B cell (primary cell): ENCODE measurements around the gene SLCO2B1. TPM values are rescaled to one million over a fixed set of nuclear protein-coding genes. Genes with fewer than 3 reads are reported as not detected.

Source experiments
- ATAC-seq: fragments of 200-7000 bp; cut with Tn5 transposase; one replicate; pipeline ENCODE4 v1.10.0; 2021; ENCODE audit warnings: low read depth, mild to moderate bottlenecking, moderate number of reproducible peaks, moderate library complexity
- CTCF ChIA-PET: fragments of 350-600 bp; sonication (Branson Sonifier 250); formaldehyde crosslinking; loops from one replicate; lab custom pipeline; 2021; ENCODE audit warnings: antibody characterized with exemption, inconsistent platforms; lab: Charles Lee
- POLR2A ChIA-PET: fragments of 350-600 bp; sonication (Branson Sonifier 250); formaldehyde crosslinking; loops from one replicate; lab custom pipeline; 2021; ENCODE audit warnings: antibody characterized with exemption; lab: Charles Lee
- DNase-seq: peaks from one replicate; pipeline ENCODE4 v3.0.0; 2013
- H2AFZ ChIP-seq: 2 replicates; pipeline ENCODE4 v1.6.1; 2012; ENCODE audit warnings: mild to moderate bottlenecking, low read depth, low read length; ENCODE audit not compliant: insufficient read depth, poor library complexity, severe bottlenecking
- H3K27ac ChIP-seq, 2 donors: 1 replicate in 1 of 2; 2 replicates in 1 of 2; pipeline ENCODE4 v1.5.1; 2012 to 2013; ENCODE audit warnings: low read length in 2 of 2, mild to moderate bottlenecking in 2 of 2, moderate library complexity in 1 of 2
- H3K27me3 ChIP-seq, 4 experiments: fragments of 200-600 bp in 1 of 4; sonication (generic) in 1 of 4; replicated peaks in 1 of 4; 1 replicate in 2 of 4; 2 replicates in 2 of 4; pipeline versions ENCODE4 v1.6.1 to v1.7.0; 2013 to 2016; ENCODE audit warnings: low read length in 3 of 4, mild to moderate bottlenecking in 2 of 4, mixed read lengths in 1 of 4, moderate library complexity in 1 of 4; ENCODE audit not compliant: insufficient read depth in 4 of 4, control insufficient read depth in 3 of 4; ENCODE audit errors: control extremely low read depth in 1 of 4
- H3K36me3 ChIP-seq, 2 experiments: replicated peaks in 1 of 2; 1 replicate in 1 of 2; 2 replicates in 1 of 2; pipeline versions ENCODE4 v1.6.1 to v1.7.1; 2013; ENCODE audit warnings: low read length in 1 of 2; ENCODE audit not compliant: insufficient read depth in 2 of 2, control insufficient read depth in 1 of 2; ENCODE audit errors: control extremely low read depth in 1 of 2, extremely low read depth in 1 of 2
- H3K4me1 ChIP-seq, 2 donors: fragments of 200-600 bp in 1 of 2; sonication (generic) in 1 of 2; 1 replicate in 1 of 2; 2 replicates in 1 of 2; pipeline versions ENCODE4 v1.5.1 to v1.6.1; 2013 to 2017; ENCODE audit warnings: low read length in 2 of 2; ENCODE audit not compliant: control insufficient read depth in 2 of 2, insufficient read depth in 2 of 2
- H3K4me2 ChIP-seq: replicated peaks from 2 replicates; pipeline ENCODE3; 2012; ENCODE audit warnings: mild to moderate bottlenecking, low read depth, low read length; ENCODE audit not compliant: poor library complexity, severe bottlenecking
- H3K4me3 ChIP-seq, 5 experiments: fragments of 200-600 bp in 1 of 5; sonication (generic) in 1 of 5; 1 replicate in 3 of 5; 2 replicates in 2 of 5; pipeline versions ENCODE4 v1.5.1 to v1.7.0; 2011 to 2016; ENCODE audit warnings: low read length in 4 of 5, mild to moderate bottlenecking in 4 of 5, low read depth in 2 of 5, control low read depth in 1 of 5, moderate library complexity in 1 of 5; ENCODE audit not compliant: insufficient read depth in 1 of 5; ENCODE audit errors: control extremely low read depth in 1 of 5, extremely low read depth in 1 of 5
- H3K79me2 ChIP-seq: fragments of 200-600 bp; sonication (generic); one replicate; pipeline ENCODE4 v1.6.0; 2016; ENCODE audit warnings: low read length; ENCODE audit not compliant: control insufficient read depth, insufficient read depth
- H3K9ac ChIP-seq: fragments of 200-600 bp; sonication (generic); 2 replicates; pipeline ENCODE4 v1.6.1; 2017; ENCODE audit warnings: mild to moderate bottlenecking, low read length, moderate library complexity
- H3K9me3 ChIP-seq, 3 donors: one replicate each; pipeline versions ENCODE4 v1.6.1 to v1.7.1; 2013; ENCODE audit warnings: low read length in 2 of 3; ENCODE audit not compliant: control insufficient read depth in 2 of 3, insufficient read depth in 1 of 3; ENCODE audit errors: control extremely low read depth in 1 of 3
- H4K20me1 ChIP-seq: 2 replicates; pipeline ENCODE4 v1.6.0; 2012; ENCODE audit warnings: mild to moderate bottlenecking, low read length; ENCODE audit not compliant: insufficient read depth, control insufficient read depth, poor library complexity, severe bottlenecking
- H3K27ac Mint-ChIP-seq: one replicate; pipeline ENCODE4 v1.8.0; 2021; ENCODE audit warnings: mixed read lengths
- H3K27me3 Mint-ChIP-seq: one replicate; pipeline ENCODE4 v1.8.0; 2021; ENCODE audit warnings: mixed read lengths
- H3K4me1 Mint-ChIP-seq: one replicate; pipeline ENCODE4 v1.8.0; 2021; ENCODE audit warnings: mixed read lengths
- H3K4me3 Mint-ChIP-seq: one replicate; pipeline ENCODE4 v1.8.0; 2021; ENCODE audit warnings: mixed read lengths
- H3K9me3 Mint-ChIP-seq: one replicate; pipeline ENCODE4 v1.8.0; 2022; ENCODE audit warnings: mixed read lengths; ENCODE audit not compliant: insufficient read depth
- EZH2 ChIP-seq: IDR thresholded peaks from 2 replicates; pipeline ENCODE4 v1.6.1; 2012; ENCODE audit warnings: borderline replicate concordance, low read depth, mild to moderate bottlenecking, moderate library complexity, low read length; ENCODE audit not compliant: insufficient read depth, poor library complexity, severe bottlenecking
- WGBS: methylation state at CpG from one replicate; pipeline ENCODE4 v1.1.5; 2013; ENCODE audit warnings: missing lambda C conversion rate; ENCODE audit not compliant: insufficient coverage; 5-methylcytosine and 5-hydroxymethylcytosine counted together
- intact Hi-C: fragments of 100-400 bp; cut with micrococcal nuclease; formaldehyde crosslinking; loops from one replicate; pipeline ENCODE4 v1.10.0; 2022
- polyA plus RNA-seq: library from polyadenylated mRNA; depleted of rRNA; stranded (reverse); fragments of >200 nt; gene quantifications from 2 replicates; pipeline ENCODE4 v1.2.3, GENCODE V29; 2012
- total RNA-seq, 2 donors: library from RNA; stranded (reverse); fragments of 120-200 nt in 1 of 2; gene quantifications; 1 replicate in 1 of 2; 2 replicates in 1 of 2; pipeline versions ENCODE4 v1.2.3 to v1.2.4, GENCODE V29; 2013 to 2022
- TF ChIP-seq, protein P1 (sequence below): fragments of 200-600 bp; IDR thresholded peaks from one replicate; pipeline ENCODE4 v1.8.0; 2022; ENCODE audit warnings: antibody characterized with exemption, mild to moderate bottlenecking

The SLCO2B1 gene
- total and polyA plus RNA-seq, 2 donors (not counting 1 experiment from before 2014, with no cell fraction given), result 1.2 TPM; not detected in 1

- Mint-ChIP-seq H3K9me3 (no peaks in the 10 kb centered on the region), H3K4me3 (no peak overlapping the region), H3K27me3 (peaks cover 17% of the 10 kb centered on the region), H3K27ac (no peak overlapping the region), H3K4me1 (no peaks in the 10 kb centered on the region)
- CTCF ChIA-PET, result no interaction called here
- Histone ChIP-seq H3K9me3 (no peaks in the 10 kb centered on the region), H2AFZ (no peak overlapping the region), H3K4me1 (no peaks in the 10 kb centered on the region), H3K27ac (no peak overlapping the region), H3K36me3 (no peaks in the 10 kb centered on the region), H4K20me1 (no peaks in the 10 kb centered on the region), H3K79me2 (no peaks in the 10 kb centered on the region), H3K4me2 (no peak overlapping the region), H3K9ac (no peak overlapping the region), H3K4me3 (no peak overlapping the region), H3K27me3 (peaks cover 0 to 8% (median 3%) of the 10 kb centered on the region in 4 experiments)
- ATAC-seq (no peak), DNase-seq (no peak)
- WGBS, result 27% methylated on average over 2 of the region's 3 CpGs
- TF ChIP-seq EZH2, result no peak
- TF ChIP-seq, protein P1, sequence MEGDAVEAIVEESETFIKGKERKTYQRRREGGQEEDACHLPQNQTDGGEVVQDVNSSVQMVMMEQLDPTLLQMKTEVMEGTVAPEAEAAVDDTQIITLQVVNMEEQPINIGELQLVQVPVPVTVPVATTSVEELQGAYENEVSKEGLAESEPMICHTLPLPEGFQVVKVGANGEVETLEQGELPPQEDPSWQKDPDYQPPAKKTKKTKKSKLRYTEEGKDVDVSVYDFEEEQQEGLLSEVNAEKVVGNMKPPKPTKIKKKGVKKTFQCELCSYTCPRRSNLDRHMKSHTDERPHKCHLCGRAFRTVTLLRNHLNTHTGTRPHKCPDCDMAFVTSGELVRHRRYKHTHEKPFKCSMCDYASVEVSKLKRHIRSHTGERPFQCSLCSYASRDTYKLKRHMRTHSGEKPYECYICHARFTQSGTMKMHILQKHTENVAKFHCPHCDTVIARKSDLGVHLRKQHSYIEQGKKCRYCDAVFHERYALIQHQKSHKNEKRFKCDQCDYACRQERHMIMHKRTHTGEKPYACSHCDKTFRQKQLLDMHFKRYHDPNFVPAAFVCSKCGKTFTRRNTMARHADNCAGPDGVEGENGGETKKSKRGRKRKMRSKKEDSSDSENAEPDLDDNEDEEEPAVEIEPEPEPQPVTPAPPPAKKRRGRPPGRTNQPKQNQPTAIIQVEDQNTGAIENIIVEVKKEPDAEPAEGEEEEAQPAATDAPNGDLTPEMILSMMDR, result no peak
- intact Hi-C loops, result no loop called here
- POLR2A ChIA-PET, result no interaction called here
Measured at GRCh38 chr11:75182664-75183063, 31.8 kb downstream of the SLCO2B1 start.

- DNase-seq, result no peak
- ATAC-seq, result no peak
- no peaks in the 10 kb centered on the region for H3K79me2 ChIP-seq
- no peak overlapping the region for H3K4me3 Mint-ChIP-seq
- H3K4me2 ChIP-seq, result no peak overlapping the region
- no peak overlapping the region for H2AFZ ChIP-seq
- ChIA-PET CTCF (no interaction called here), POLR2A (no interaction called here)
- H3K36me3 ChIP-seq, result no peaks in the 10 kb centered on the region
- no peaks in the 10 kb centered on the region for H3K4me1 Mint-ChIP-seq
- H3K4me3 ChIP-seq, result no peak overlapping the region
- H3K27me3 ChIP-seq, result peaks cover 0 to 8% (median 3%) of the 10 kb centered on the region in 4 experiments
- H3K4me1 ChIP-seq, result no peaks in the 10 kb centered on the region
- H3K9ac ChIP-seq, result no peak overlapping the region
- TF ChIP-seq EZH2, result no peak
- TF ChIP-seq, protein P1, result no peak
- H3K9me3 Mint-ChIP-seq, result no peaks in the 10 kb centered on the region
- peaks cover 17% of the 10 kb centered on the region for H3K27me3 Mint-ChIP-seq
- no peak overlapping the region for H3K27ac Mint-ChIP-seq
- H3K9me3 ChIP-seq, result no peaks in the 10 kb centered on the region
- H4K20me1 ChIP-seq, result no peaks in the 10 kb centered on the region
- intact Hi-C loops, result no loop called here
- no peak overlapping the region for H3K27ac ChIP-seq
- 100% methylated on average over 2 of the region's 4 CpGs for WGBS
Measured at GRCh38 chr11:75184051-75184450, 33.1 kb downstream of the SLCO2B1 start.
